AG04450 (cell line): ENCODE results near the gene PILRB. TPM values are rescaled to one million over a fixed set of nuclear protein-coding genes. Genes with fewer than 3 reads are reported as not detected.

ENCODE experiments used
- CTCF ChIA-PET: fragments of 300-600, 350-600 bp; formaldehyde crosslinking; extraction: SDS; loops from one replicate; lab custom pipeline; 2022; ENCODE audit warnings: antibody characterized with exemption, inconsistent platforms; lab: Charles Lee
- POLR2A ChIA-PET: fragments of 350-600 bp; formaldehyde crosslinking; extraction: SDS; loops from one replicate; lab custom pipeline; 2021; ENCODE audit warnings: antibody characterized with exemption, inconsistent platforms; lab: Yijun Ruan, JAX
- DNase-seq: peaks from one replicate; pipeline ENCODE4 v3.0.0-alpha.2; 2011; ENCODE audit warnings: low read depth, low spot score
- H3K27ac ChIP-seq: one replicate; pipeline ENCODE4 v1.5.1; 2012; ENCODE audit warnings: low read depth, low read length, control low read depth
- H3K27me3 ChIP-seq: one replicate; pipeline ENCODE4 v1.6.0; 2012; ENCODE audit warnings: low read length; ENCODE audit not compliant: control insufficient read depth, insufficient read depth
- H3K4me3 ChIP-seq: 2 replicates; pipeline ENCODE4 v1.5.1; 2011; ENCODE audit warnings: mild to moderate bottlenecking, low read depth, low read length, control low read depth
- H3K9me3 ChIP-seq: 2 replicates; pipeline ENCODE4 v1.5.1; 2012; ENCODE audit warnings: low read length; ENCODE audit not compliant: control insufficient read depth, insufficient read depth
- CTCF ChIP-seq: IDR thresholded peaks from 2 replicates; pipeline ENCODE4 v1.5.1; 2011; ENCODE audit warnings: low read depth, low read length, control low read depth, inconsistent platforms
- polyA plus RNA-seq: library from polyadenylated mRNA; depleted of rRNA; stranded (reverse); fragments of >200 nt; gene quantifications from 2 replicates; pipeline ENCODE4 v1.2.3, GENCODE V29; 2011

The PILRB gene
- polyA plus RNA-seq, 1 experiment: 6.6 TPM

- Histone ChIP-seq H3K4me3 (no peak overlapping the region), H3K27me3 (no peaks in the 10 kb centered on the region), H3K9me3 (no peaks in the 10 kb centered on the region), H3K27ac (no peak overlapping the region)
- no peak for TF ChIP-seq CTCF
- DNase-seq: no peak
- CTCF ChIA-PET: interaction anchor here (0.7 kb wide), 1 partner anchor 9 kb away, joined by 3 read pairs; no protein-coding TSS in a partner anchor
- POLR2A ChIA-PET: no interaction called here
Observed at GRCh38 chr7:100353685-100354330, 4.1 kb upstream of the PILRB start.

- Histone ChIP-seq H3K27ac (no peak overlapping the region), H3K9me3 (no peaks in the 10 kb centered on the region), H3K27me3 (no peaks in the 10 kb centered on the region), H3K4me3 (no peak overlapping the region)
- no peak for TF ChIP-seq CTCF
- POLR2A ChIA-PET: no interaction called here
- no peak for DNase-seq
- CTCF ChIA-PET: no interaction called here
Observed at GRCh38 chr7:100356416-100357068, 1.4 kb upstream of the PILRB start.

GRCh38 chr7:100357131-100357561, 771 bp upstream of the PILRB start:
- H3K27me3 ChIP-seq: no peaks in the 10 kb centered on the region
- ChIA-PET CTCF (no interaction called here), POLR2A (interaction anchor here (0.5 kb wide), 1 partner anchor 8 kb away, joined by 5 read pairs; no protein-coding TSS in a partner anchor)
- H3K4me3 ChIP-seq: no peak overlapping the region
- no peaks in the 10 kb centered on the region for H3K9me3 ChIP-seq
- DNase-seq: no peak
- no peak overlapping the region for H3K27ac ChIP-seq
- no peak for TF ChIP-seq CTCF

- Histone ChIP-seq H3K4me3 (no peak overlapping the region), H3K27ac (no peak overlapping the region), H3K27me3 (no peaks in the 10 kb centered on the region), H3K9me3 (no peaks in the 10 kb centered on the region)
- TF ChIP-seq CTCF: no peak
- ChIA-PET POLR2A (no interaction called here), CTCF (interaction anchor here (1.5 kb wide), 1 partner anchor 49 kb away, joined by 3 read pairs; no protein-coding TSS in a partner anchor)
- DNase-seq: no peak
Observed at GRCh38 chr7:100358857-100359212, 918 bp downstream of the PILRB start.

- DNase-seq: no peak
- ChIA-PET POLR2A (no interaction called here), CTCF (interaction anchor here (1.5 kb wide), 1 partner anchor 48 kb away, joined by 3 read pairs; no protein-coding TSS in a partner anchor)
- Histone ChIP-seq H3K4me3 (no peak overlapping the region), H3K27ac (no peak overlapping the region), H3K27me3 (no peaks in the 10 kb centered on the region), H3K9me3 (no peaks in the 10 kb centered on the region)
- no peak for TF ChIP-seq CTCF
Observed at GRCh38 chr7:100360135-100360854, 2.4 kb downstream of the PILRB start.
